Keratinocyte (primary cell): ENCODE results near the gene SLC7A6.

ENCODE experiments used
- EZH2 ChIP-seq: IDR thresholded peaks from one replicate; pipeline ENCODE4 v1.6.1; 2012; ENCODE audit warnings: inconsistent platforms, mild to moderate bottlenecking, low read length, moderate library complexity
- TF ChIP-seq, protein P1 (sequence below), 3 experiments: IDR thresholded peaks in 1 of 3; conservative IDR thresholded peaks in 1 of 3; optimal IDR thresholded peaks in 1 of 3; 2 replicates in 2 of 3; 3 replicates in 1 of 3; pipeline versions ENCODE3 to v1.5.1; 2011; ENCODE audit warnings: low read length in 3 of 3, mild to moderate bottlenecking in 3 of 3, moderate library complexity in 2 of 3, control low read depth in 1 of 3, inconsistent platforms in 1 of 3; ENCODE audit not compliant: insufficient read depth in 2 of 3; ENCODE audit errors: extremely low read depth in 1 of 3

GRCh38 chr16:68283346-68283745 is 19.0 kb downstream of the SLC7A6 start:
- TF ChIP-seq EZH2, result no peak
- TF ChIP-seq, protein P1, sequence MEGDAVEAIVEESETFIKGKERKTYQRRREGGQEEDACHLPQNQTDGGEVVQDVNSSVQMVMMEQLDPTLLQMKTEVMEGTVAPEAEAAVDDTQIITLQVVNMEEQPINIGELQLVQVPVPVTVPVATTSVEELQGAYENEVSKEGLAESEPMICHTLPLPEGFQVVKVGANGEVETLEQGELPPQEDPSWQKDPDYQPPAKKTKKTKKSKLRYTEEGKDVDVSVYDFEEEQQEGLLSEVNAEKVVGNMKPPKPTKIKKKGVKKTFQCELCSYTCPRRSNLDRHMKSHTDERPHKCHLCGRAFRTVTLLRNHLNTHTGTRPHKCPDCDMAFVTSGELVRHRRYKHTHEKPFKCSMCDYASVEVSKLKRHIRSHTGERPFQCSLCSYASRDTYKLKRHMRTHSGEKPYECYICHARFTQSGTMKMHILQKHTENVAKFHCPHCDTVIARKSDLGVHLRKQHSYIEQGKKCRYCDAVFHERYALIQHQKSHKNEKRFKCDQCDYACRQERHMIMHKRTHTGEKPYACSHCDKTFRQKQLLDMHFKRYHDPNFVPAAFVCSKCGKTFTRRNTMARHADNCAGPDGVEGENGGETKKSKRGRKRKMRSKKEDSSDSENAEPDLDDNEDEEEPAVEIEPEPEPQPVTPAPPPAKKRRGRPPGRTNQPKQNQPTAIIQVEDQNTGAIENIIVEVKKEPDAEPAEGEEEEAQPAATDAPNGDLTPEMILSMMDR (optimal IDR thresholded peaks at IDR 0.05 in 1 of 3, IDR thresholded peaks at IDR 0.05 in 1 of 3, conservative IDR thresholded peaks at IDR 0.05 in 1 of 3; ENCODE audit: extremely low read depth in 1 of 3, insufficient read depth in 2 of 3, low read length in 3 of 3), result no peak
